HEK293 (cell line): ENCODE measurements around the gene SETD1B.
A peak's percentile ranks its signal among the peaks of the same experiment; 100 is the strongest.

Experiments
- CTCF ChIA-PET: fragments of 350-600 bp; formaldehyde crosslinking; extraction: SDS; loops from one replicate; lab custom pipeline; 2021; ENCODE audit warnings: antibody characterized with exemption; lab: Yijun Ruan, JAX
- POLR2A ChIA-PET: fragments of 300-600 bp; formaldehyde crosslinking; extraction: SDS; loops from one replicate; lab custom pipeline; 2020; ENCODE audit warnings: antibody characterized with exemption, inconsistent platforms; lab: Yijun Ruan, JAX
- H3K27ac ChIP-seq: fragments of 200-500 bp; sonication (Bioruptor generic); 2 replicates; pipeline ENCODE4 v1.5.1; 2014; ENCODE audit warnings: low read depth, low read length, control low read depth, inconsistent platforms; ENCODE audit errors: extremely low read depth
- H3K36me3 ChIP-seq, 2 experiments: fragments of 200-500 bp in 1 of 2; sonication (Bioruptor generic) in 1 of 2; 1 replicate in 1 of 2; 2 replicates in 1 of 2; pipeline ENCODE4 v1.5.1; 2014 to 2017; ENCODE audit warnings: inconsistent platforms in 2 of 2, low read length in 2 of 2; ENCODE audit not compliant: control insufficient read depth in 2 of 2, insufficient read depth in 1 of 2
- H3K4me1 ChIP-seq: fragments of 200-500 bp; sonication (Bioruptor generic); 2 replicates; pipeline ENCODE4 v1.5.1; 2014; ENCODE audit warnings: mild to moderate bottlenecking, low read length, inconsistent platforms; ENCODE audit not compliant: control insufficient read depth, insufficient read depth
- H3K4me3 ChIP-seq: 2 replicates; pipeline ENCODE4 v1.5.1; 2011; ENCODE audit warnings: low read depth, mild to moderate bottlenecking, control low read depth, low read length, moderate library complexity
- H3K9me3 ChIP-seq: fragments of 200-500 bp; sonication (Bioruptor generic); 2 replicates; pipeline ENCODE4 v1.5.1; 2014; ENCODE audit warnings: low read depth, low read length, inconsistent platforms; ENCODE audit not compliant: control insufficient read depth, insufficient read depth
- HOXD13 ChIP-seq: sonication (generic); formaldehyde crosslinking; IDR thresholded peaks from 2 replicates; pipeline ENCODE4 v1.8.0; 2022; ENCODE audit warnings: missing genetic modification reagents, borderline replicate concordance
- PBX3 ChIP-seq: sonication (generic); formaldehyde crosslinking; IDR thresholded peaks from 2 replicates; pipeline ENCODE4 v1.8.1; 2022; ENCODE audit warnings: mild to moderate bottlenecking, moderate library complexity, missing genetic modification reagents
- SP3 ChIP-seq: fragments of 450-650 bp; formaldehyde crosslinking; IDR thresholded peaks from 2 replicates; pipeline ENCODE4 v1.5.1; 2016; ENCODE audit warnings: missing biosample characterization, missing genetic modification characterization
- WT1 ChIP-seq: fragments of 450-650 bp; formaldehyde crosslinking; IDR thresholded peaks from 2 replicates; pipeline ENCODE4 v1.5.1; 2016; ENCODE audit warnings: missing biosample characterization, missing genetic modification characterization
- ZBTB49 ChIP-seq: fragments of 450-650 bp; formaldehyde crosslinking; IDR thresholded peaks from 2 replicates; pipeline ENCODE4 v1.5.1; 2016; ENCODE audit warnings: missing biosample characterization, missing genetic modification characterization, low read depth
- ZEB2 ChIP-seq: fragments of 450-650 bp; formaldehyde crosslinking; IDR thresholded peaks from 2 replicates; pipeline ENCODE4 v1.5.1; 2016; ENCODE audit warnings: missing biosample characterization, missing genetic modification characterization
- ZFP41 ChIP-seq: fragments of 450-650 bp; formaldehyde crosslinking; IDR thresholded peaks from 2 replicates; pipeline ENCODE4 v1.5.1; 2016; ENCODE audit warnings: missing biosample characterization, missing genetic modification characterization, borderline replicate concordance
- ZNF2 ChIP-seq: fragments of 450-650 bp; formaldehyde crosslinking; IDR thresholded peaks from 2 replicates; pipeline ENCODE4 v1.5.1; 2016; ENCODE audit warnings: missing biosample characterization, missing genetic modification characterization
- ZNF239 ChIP-seq: fragments of 450-650 bp; formaldehyde crosslinking; IDR thresholded peaks from 2 replicates; pipeline ENCODE4 v1.5.1; 2016; ENCODE audit warnings: missing biosample characterization, missing genetic modification characterization
- ZNF24 ChIP-seq: fragments of 450-650 bp; formaldehyde crosslinking; IDR thresholded peaks from 2 replicates; pipeline ENCODE4 v1.5.1; 2016; ENCODE audit warnings: missing biosample characterization, missing genetic modification characterization
- ZNF350 ChIP-seq: fragments of 450-650 bp; formaldehyde crosslinking; IDR thresholded peaks from 2 replicates; pipeline ENCODE4 v1.5.0; 2017; ENCODE audit warnings: missing biosample characterization, mild to moderate bottlenecking, missing genetic modification characterization
- ZNF366 ChIP-seq: fragments of 450-650 bp; formaldehyde crosslinking; conservative IDR thresholded peaks from 2 replicates; pipeline ENCODE4 v1.5.1; 2016; ENCODE audit warnings: missing biosample characterization, missing genetic modification characterization
- ZNF561 ChIP-seq: fragments of 450-650 bp; IDR thresholded peaks from 2 replicates; pipeline ENCODE4 v1.5.1; 2018; ENCODE audit warnings: missing biosample characterization, missing genetic modification characterization, borderline replicate concordance
- ZNF600 ChIP-seq: fragments of 450-650 bp; formaldehyde crosslinking; IDR thresholded peaks from 2 replicates; pipeline ENCODE4 v1.5.1; 2016; ENCODE audit warnings: missing biosample characterization, missing genetic modification characterization
- ZNF629 ChIP-seq: fragments of 450-650 bp; formaldehyde crosslinking; IDR thresholded peaks from 2 replicates; pipeline ENCODE4 v1.5.1; 2017; ENCODE audit warnings: missing biosample characterization, missing genetic modification characterization
- ZSCAN16 ChIP-seq: fragments of 450-650 bp; formaldehyde crosslinking; IDR thresholded peaks from 2 replicates; pipeline ENCODE4 v1.5.1; 2016; ENCODE audit warnings: missing biosample characterization, missing genetic modification characterization
- TF ChIP-seq, protein P1 (sequence below): fragments of 450-650 bp; formaldehyde crosslinking; IDR thresholded peaks from 2 replicates; pipeline ENCODE4 v1.5.1; 2016; ENCODE audit warnings: missing biosample characterization, missing genetic modification characterization
- TF ChIP-seq, protein P2 (sequence below): fragments of 450-650 bp; formaldehyde crosslinking; IDR thresholded peaks from 2 replicates; pipeline ENCODE4 v1.5.1; 2016; ENCODE audit warnings: missing biosample characterization, missing genetic modification characterization
- TF ChIP-seq, protein P3 (sequence below): fragments of 450-650 bp; formaldehyde crosslinking; IDR thresholded peaks from 2 replicates; pipeline ENCODE4 v1.5.1; 2016; ENCODE audit warnings: missing biosample characterization, missing genetic modification characterization
- TF ChIP-seq, protein P4 (sequence below): fragments of 450-650 bp; IDR thresholded peaks from 2 replicates; pipeline ENCODE4 v1.5.1; 2018; ENCODE audit warnings: missing biosample characterization, missing genetic modification characterization
- TF ChIP-seq, protein P5 (sequence below): fragments of 450-650 bp; formaldehyde crosslinking; IDR thresholded peaks from 2 replicates; pipeline ENCODE4; 2016; ENCODE audit warnings: missing biosample characterization, missing genetic modification characterization

SETD1B gene

GRCh38 chr12:121839106-121839992 is 35.5 kb downstream of the SETD1B start (continued):
- TF ChIP-seq, protein P1, sequence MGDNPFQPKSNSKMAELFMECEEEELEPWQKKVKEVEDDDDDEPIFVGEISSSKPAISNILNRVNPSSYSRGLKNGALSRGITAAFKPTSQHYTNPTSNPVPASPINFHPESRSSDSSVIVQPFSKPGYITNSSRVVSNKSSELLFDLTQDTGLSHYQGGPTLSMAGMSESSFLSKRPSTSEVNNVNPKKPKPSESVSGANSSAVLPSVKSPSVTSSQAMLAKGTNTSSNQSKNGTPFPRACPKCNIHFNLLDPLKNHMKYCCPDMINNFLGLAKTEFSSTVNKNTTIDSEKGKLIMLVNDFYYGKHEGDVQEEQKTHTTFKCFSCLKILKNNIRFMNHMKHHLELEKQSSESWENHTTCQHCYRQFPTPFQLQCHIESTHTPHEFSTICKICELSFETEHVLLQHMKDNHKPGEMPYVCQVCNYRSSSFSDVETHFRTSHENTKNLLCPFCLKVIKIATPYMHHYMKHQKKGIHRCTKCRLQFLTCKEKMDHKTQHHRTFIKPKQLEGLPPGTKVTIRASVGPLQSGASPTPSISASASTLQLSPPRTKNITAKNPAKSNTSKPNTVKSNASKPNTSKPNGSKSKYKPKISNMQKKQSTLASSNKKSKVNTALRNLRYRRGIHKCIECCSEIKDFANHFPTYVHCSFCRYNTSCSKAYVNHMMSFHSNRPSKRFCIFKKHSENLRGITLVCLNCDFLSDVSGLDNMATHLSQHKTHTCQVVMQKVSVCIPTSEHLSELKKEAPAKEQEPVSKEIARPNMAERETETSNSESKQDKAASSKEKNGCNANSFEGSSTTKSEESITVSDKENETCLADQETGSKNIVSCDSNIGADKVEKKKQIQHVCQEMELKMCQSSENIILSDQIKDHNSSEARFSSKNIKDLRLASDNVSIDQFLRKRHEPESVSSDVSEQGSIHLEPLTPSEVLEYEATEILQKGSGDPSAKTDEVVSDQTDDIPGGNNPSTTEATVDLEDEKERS (tag by site-specific recombination) = 0 out of 2 replicates have a peak, but pooled peaks have one; percentile 16
- no peak for TF ChIP-seq HOXD13 (CRISPR knock-in tag)
- TF ChIP-seq ZEB2 (tag by site-specific recombination) = peak; percentile 67; the same call in 1 of the 2 replicates
- TF ChIP-seq, protein P2, sequence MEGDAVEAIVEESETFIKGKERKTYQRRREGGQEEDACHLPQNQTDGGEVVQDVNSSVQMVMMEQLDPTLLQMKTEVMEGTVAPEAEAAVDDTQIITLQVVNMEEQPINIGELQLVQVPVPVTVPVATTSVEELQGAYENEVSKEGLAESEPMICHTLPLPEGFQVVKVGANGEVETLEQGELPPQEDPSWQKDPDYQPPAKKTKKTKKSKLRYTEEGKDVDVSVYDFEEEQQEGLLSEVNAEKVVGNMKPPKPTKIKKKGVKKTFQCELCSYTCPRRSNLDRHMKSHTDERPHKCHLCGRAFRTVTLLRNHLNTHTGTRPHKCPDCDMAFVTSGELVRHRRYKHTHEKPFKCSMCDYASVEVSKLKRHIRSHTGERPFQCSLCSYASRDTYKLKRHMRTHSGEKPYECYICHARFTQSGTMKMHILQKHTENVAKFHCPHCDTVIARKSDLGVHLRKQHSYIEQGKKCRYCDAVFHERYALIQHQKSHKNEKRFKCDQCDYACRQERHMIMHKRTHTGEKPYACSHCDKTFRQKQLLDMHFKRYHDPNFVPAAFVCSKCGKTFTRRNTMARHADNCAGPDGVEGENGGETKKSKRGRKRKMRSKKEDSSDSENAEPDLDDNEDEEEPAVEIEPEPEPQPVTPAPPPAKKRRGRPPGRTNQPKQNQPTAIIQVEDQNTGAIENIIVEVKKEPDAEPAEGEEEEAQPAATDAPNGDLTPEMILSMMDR = peak; percentile 92
- TF ChIP-seq ZNF366 (tag by site-specific recombination) = no peak
- TF ChIP-seq, protein P3, sequence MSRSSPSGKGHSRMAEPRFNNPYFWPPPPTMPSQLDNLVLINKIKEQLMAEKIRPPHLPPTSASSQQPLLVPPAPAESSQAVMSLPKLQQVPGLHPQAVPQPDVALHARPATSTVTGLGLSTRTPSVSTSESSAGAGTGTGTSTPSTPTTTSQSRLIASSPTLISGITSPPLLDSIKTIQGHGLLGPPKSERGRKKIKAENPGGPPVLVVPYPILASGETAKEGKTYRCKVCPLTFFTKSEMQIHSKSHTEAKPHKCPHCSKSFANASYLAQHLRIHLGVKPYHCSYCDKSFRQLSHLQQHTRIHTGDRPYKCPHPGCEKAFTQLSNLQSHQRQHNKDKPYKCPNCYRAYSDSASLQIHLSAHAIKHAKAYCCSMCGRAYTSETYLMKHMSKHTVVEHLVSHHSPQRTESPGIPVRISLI = no peak
- TF ChIP-seq, protein P4, sequence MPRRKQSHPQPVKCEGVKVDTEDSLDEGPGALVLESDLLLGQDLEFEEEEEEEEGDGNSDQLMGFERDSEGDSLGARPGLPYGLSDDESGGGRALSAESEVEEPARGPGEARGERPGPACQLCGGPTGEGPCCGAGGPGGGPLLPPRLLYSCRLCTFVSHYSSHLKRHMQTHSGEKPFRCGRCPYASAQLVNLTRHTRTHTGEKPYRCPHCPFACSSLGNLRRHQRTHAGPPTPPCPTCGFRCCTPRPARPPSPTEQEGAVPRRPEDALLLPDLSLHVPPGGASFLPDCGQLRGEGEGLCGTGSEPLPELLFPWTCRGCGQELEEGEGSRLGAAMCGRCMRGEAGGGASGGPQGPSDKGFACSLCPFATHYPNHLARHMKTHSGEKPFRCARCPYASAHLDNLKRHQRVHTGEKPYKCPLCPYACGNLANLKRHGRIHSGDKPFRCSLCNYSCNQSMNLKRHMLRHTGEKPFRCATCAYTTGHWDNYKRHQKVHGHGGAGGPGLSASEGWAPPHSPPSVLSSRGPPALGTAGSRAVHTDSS (tag by site-specific recombination) = no peak
- TF ChIP-seq ZBTB49 = no peak
- TF ChIP-seq ZNF561 (tag by site-specific recombination) = peak; percentile 40; the same call in 1 of the 2 replicates

DNA sequence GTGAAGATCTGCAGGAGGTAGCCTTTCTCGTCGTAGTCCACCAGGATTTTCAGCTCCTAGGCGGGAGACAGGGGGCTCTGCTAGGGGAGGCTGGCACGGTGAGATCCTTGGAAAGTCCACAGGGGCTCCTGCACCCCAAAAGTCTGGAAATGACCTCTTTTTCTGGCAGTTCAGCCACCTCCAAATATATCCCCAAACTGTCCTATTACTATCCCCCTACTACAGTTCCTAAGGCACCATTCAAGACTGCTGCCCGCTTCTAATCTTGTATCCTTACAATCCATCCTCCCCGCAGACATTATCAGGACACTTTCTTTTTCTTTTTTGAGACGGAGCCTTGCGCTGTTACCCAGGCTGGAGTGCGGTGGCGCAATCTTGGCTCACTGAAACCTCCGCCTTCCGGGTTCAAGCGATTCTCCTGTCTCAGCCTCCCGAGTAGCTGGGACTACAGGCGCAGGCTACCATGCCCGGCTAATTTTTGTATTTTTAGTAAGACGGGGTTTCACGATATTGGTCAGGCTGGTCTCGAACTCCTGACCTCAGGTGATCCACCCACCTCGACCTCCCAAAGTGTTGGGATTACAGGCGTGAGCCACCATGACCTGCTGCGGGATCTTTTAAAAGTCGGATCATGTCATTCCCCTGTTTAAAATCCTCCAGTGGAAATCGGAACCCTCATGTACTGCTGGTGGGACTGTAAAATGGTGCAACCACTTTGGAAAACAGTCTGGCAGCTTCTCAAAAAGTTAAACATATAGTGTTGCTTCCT is 36.4 kb downstream of the SETD1B start:
- ChIA-PET POLR2A (interaction anchor here (0.9 kb wide), 1 partner anchor 38 kb away, joined by 3 read pairs; no protein-coding TSS in a partner anchor), CTCF (interaction anchor here (1.1 to 3.6 kb wide), 2 partner anchors 16 to 29 kb away, joined by 5 to 24 read pairs; no protein-coding TSS in a partner anchor)
- Histone ChIP-seq H3K4me3 (peak overlapping the region; percentile 55), H3K27ac (peak overlapping the region; percentile 46; the same call in 1 of the 2 replicates), H3K4me1 (peaks cover 5% of the 10 kb centered on the region; the same call in 1 of the 2 replicates), H3K36me3 (no peaks in the 10 kb centered on the region), H3K9me3 (no peaks in the 10 kb centered on the region)
- TF ChIP-seq WT1 (tag by site-specific recombination) (no peak), ZNF239 (tag by site-specific recombination) (peak; percentile 93), ZNF629 (tag by site-specific recombination) (0 out of 2 replicates have a peak, but pooled peaks have one; percentile 0), ZNF350 (tag by site-specific recombination) (no peak), ZSCAN16 (tag by site-specific recombination) (no peak), PBX3 (CRISPR knock-in tag) (no peak), ZFP41 (no peak), ZNF600 (no peak), ZNF2 (tag by site-specific recombination) (0 out of 2 replicates have a peak, but pooled peaks have one; percentile 10), SP3 (tag by site-specific recombination) (no peak), ZNF24 (tag by site-specific recombination) (no peak)
- TF ChIP-seq, protein P5, sequence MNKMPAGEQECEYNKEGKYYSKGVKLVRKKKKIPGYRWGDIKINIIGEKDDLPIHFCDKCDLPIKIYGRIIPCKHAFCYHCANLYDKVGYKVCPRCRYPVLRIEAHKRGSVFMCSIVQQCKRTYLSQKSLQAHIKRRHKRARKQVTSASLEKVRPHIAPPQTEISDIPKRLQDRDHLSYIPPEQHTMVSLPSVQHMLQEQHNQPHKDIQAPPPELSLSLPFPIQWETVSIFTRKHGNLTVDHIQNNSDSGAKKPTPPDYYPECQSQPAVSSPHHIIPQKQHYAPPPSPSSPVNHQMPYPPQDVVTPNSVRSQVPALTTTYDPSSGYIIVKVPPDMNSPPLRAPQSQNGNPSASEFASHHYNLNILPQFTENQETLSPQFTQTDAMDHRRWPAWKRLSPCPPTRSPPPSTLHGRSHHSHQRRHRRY (tag by site-specific recombination) = no peak
